Neural progenitor cell (in vitro differentiated cells): ENCODE results near the gene GAS6. TPM values are rescaled to one million over a fixed set of nuclear protein-coding genes. Genes with fewer than 3 reads are reported as not detected.

Experiments
- DNase-seq: peaks from one replicate; pipeline ENCODE4 v3.0.0-alpha.2; 2016; ENCODE audit warnings: low spot score
- H2AFZ ChIP-seq: fragments of 200-600 bp; sonication (generic); replicated peaks from 2 replicates; pipeline ENCODE4 v1.6.1; 2016; ENCODE audit warnings: antibody characterized with exemption
- H3F3A ChIP-seq: fragments of 200-600 bp; sonication (generic); 2 replicates; pipeline ENCODE4 v1.6.1; 2016; ENCODE audit warnings: antibody characterized with exemption, low read depth
- H3K27ac ChIP-seq: fragments of 200-600 bp; sonication (generic); 2 replicates; pipeline ENCODE4 v1.5.1; 2016; ENCODE audit warnings: mild to moderate bottlenecking
- H3K27me3 ChIP-seq: fragments of 200-600 bp; sonication (generic); 2 replicates; pipeline ENCODE4 v1.6.1; 2016; ENCODE audit warnings: mild to moderate bottlenecking, moderate library complexity
- H3K36me3 ChIP-seq: fragments of 200-600 bp; sonication (generic); 2 replicates; pipeline ENCODE4 v1.5.1; 2016
- H3K4me1 ChIP-seq: fragments of 200-600 bp; sonication (generic); 2 replicates; pipeline ENCODE4 v1.6.1; 2016; ENCODE audit warnings: mixed run types
- H3K4me2 ChIP-seq: fragments of 200-600 bp; sonication (generic); 2 replicates; pipeline ENCODE4 v1.6.1; 2016
- H3K4me3 ChIP-seq: fragments of 200-600 bp; sonication (generic); 2 replicates; pipeline ENCODE4 v1.5.1; 2016
- H3K79me2 ChIP-seq: fragments of 200-600 bp; sonication (generic); 2 replicates; pipeline ENCODE4 v1.6.1; 2016; ENCODE audit warnings: low read depth
- H3K9ac ChIP-seq: fragments of 200-600 bp; sonication (generic); 2 replicates; pipeline ENCODE4 v1.6.1; 2016
- H3K9me3 ChIP-seq: fragments of 200-600 bp; sonication (generic); 2 replicates; pipeline ENCODE4 v1.5.1; 2016; ENCODE audit warnings: low read depth
- H4K20me1 ChIP-seq: fragments of 200-600 bp; sonication (generic); 2 replicates; pipeline ENCODE4 v1.6.1; 2016; ENCODE audit warnings: low read depth
- H3K27ac Mint-ChIP-seq: 3 replicates; pipeline ENCODE4 v1.8.0; 2021; ENCODE audit warnings: mixed read lengths
- H3K27me3 Mint-ChIP-seq: 2 replicates; pipeline ENCODE4 v1.8.0; 2022; ENCODE audit warnings: low read depth, mild to moderate bottlenecking, inconsistent platforms, moderate library complexity, mixed read lengths; ENCODE audit not compliant: insufficient read depth
- H3K36me3 Mint-ChIP-seq: 3 replicates; pipeline ENCODE4 v1.8.0; 2021; ENCODE audit warnings: mixed read lengths
- H3K4me1 Mint-ChIP-seq: 3 replicates; pipeline ENCODE4 v1.8.0; 2021; ENCODE audit warnings: mixed read lengths
- H3K4me3 Mint-ChIP-seq: 3 replicates; pipeline ENCODE4 v1.8.0; 2021; ENCODE audit warnings: mild to moderate bottlenecking, moderate library complexity, mixed read lengths
- H3K9me3 Mint-ChIP-seq: 3 replicates; pipeline ENCODE4 v1.8.0; 2020; ENCODE audit warnings: mixed read lengths
- EZH2 ChIP-seq: fragments of 200-600 bp; sonication (generic); IDR thresholded peaks from 2 replicates; pipeline ENCODE4 v1.6.1; 2017; ENCODE audit warnings: antibody characterized with exemption, mild to moderate bottlenecking, moderate library complexity
- EZH2phosphoT487 ChIP-seq: fragments of 200-600 bp; sonication (generic); IDR thresholded peaks from 2 replicates; pipeline ENCODE4 v1.6.1; 2017; ENCODE audit warnings: antibody characterized with exemption
- total RNA-seq: library from RNA; depleted of rRNA; stranded (reverse); fragments of >200 nt; gene quantifications from 2 replicates; pipeline ENCODE4 v1.2.3, GENCODE V29; 2015; ENCODE audit warnings: low replicate concordance
- TF ChIP-seq, protein P1 (sequence below): fragments of 200-600 bp; sonication (generic); IDR thresholded peaks from 2 replicates; pipeline ENCODE4 v1.5.1; 2017; ENCODE audit warnings: antibody characterized with exemption, mild to moderate bottlenecking

Gene GAS6
- total RNA-seq, 1 donor from 2014 or later = 12.8 TPM

DNA sequence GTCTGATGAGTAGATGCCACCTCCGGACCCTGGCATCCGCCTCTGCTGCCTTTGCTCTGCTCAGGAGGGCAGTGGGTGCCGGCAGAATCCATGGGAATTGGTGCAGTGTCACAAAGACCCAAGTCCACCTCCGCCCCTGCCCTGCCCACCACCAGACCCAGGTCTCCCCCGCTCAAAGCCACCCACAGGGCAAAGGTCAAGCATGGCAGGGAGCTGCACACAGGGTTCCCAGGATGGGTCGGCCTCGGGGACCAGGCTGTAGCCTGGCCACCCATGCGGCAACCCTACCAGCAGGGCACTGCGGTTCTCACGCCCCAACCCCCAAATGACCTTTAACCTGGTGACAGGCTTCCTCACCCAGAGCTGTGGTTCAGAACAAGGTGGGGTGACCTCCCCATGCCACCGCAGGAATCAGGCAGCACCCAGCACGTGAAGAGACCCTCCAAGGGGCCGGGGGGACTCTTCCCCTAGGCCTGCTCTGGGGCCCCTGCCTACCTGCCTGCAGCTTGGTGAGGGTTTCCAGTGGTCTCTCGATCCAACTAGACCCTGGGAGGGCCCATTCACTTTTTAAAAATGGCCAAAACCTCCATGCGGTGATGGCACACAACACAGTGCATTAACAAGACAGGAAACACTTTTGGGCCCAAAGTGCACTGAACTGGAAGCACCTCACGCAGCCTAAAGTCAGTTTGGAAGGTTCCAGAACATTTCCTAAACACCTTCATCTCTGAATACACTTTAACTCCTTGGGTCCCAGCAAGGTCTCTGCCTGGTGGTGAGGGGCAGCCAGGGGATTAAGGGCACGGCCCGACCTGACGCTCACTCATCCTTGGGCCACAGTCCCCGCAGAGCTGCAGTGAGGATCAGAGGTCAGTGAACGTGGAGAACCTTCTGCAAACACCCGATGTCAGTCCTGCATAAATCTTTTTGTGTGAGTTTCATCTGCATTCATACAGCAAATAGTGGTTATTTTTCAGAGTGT lies 11.0 kb downstream of the GAS6 start:
- Mint-ChIP-seq H3K36me3 (peaks cover under 1% of the 10 kb centered on the region), H3K4me3 (no peak overlapping the region), H3K4me1 (peaks cover 36% of the 10 kb centered on the region), H3K9me3 (no peaks in the 10 kb centered on the region), H3K27ac (peak overlapping the region; percentile 32), H3K27me3 (peaks cover 6% of the 10 kb centered on the region)
- H2AFZ ChIP-seq = no peak overlapping the region
- H3K79me2 ChIP-seq = peaks cover 20% of the 10 kb centered on the region
- no peak overlapping the region for H3K4me3 ChIP-seq
- no peaks in the 10 kb centered on the region for H3K27me3 ChIP-seq
- no peaks in the 10 kb centered on the region for H3K36me3 ChIP-seq
- no peaks in the 10 kb centered on the region for H3K9me3 ChIP-seq
- H3K9ac ChIP-seq = no peak overlapping the region
- TF ChIP-seq EZH2phosphoT487 (no peak), EZH2 (no peak)
- TF ChIP-seq, protein P1, sequence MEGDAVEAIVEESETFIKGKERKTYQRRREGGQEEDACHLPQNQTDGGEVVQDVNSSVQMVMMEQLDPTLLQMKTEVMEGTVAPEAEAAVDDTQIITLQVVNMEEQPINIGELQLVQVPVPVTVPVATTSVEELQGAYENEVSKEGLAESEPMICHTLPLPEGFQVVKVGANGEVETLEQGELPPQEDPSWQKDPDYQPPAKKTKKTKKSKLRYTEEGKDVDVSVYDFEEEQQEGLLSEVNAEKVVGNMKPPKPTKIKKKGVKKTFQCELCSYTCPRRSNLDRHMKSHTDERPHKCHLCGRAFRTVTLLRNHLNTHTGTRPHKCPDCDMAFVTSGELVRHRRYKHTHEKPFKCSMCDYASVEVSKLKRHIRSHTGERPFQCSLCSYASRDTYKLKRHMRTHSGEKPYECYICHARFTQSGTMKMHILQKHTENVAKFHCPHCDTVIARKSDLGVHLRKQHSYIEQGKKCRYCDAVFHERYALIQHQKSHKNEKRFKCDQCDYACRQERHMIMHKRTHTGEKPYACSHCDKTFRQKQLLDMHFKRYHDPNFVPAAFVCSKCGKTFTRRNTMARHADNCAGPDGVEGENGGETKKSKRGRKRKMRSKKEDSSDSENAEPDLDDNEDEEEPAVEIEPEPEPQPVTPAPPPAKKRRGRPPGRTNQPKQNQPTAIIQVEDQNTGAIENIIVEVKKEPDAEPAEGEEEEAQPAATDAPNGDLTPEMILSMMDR = no peak
- DNase-seq = no peak
- H3K4me1 ChIP-seq = peaks cover 12% of the 10 kb centered on the region
- peaks cover 11% of the 10 kb centered on the region for H3F3A ChIP-seq
- no peak overlapping the region for H3K4me2 ChIP-seq
- H3K27ac ChIP-seq = no peak overlapping the region
- H4K20me1 ChIP-seq = peaks cover 10% of the 10 kb centered on the region

DNA sequence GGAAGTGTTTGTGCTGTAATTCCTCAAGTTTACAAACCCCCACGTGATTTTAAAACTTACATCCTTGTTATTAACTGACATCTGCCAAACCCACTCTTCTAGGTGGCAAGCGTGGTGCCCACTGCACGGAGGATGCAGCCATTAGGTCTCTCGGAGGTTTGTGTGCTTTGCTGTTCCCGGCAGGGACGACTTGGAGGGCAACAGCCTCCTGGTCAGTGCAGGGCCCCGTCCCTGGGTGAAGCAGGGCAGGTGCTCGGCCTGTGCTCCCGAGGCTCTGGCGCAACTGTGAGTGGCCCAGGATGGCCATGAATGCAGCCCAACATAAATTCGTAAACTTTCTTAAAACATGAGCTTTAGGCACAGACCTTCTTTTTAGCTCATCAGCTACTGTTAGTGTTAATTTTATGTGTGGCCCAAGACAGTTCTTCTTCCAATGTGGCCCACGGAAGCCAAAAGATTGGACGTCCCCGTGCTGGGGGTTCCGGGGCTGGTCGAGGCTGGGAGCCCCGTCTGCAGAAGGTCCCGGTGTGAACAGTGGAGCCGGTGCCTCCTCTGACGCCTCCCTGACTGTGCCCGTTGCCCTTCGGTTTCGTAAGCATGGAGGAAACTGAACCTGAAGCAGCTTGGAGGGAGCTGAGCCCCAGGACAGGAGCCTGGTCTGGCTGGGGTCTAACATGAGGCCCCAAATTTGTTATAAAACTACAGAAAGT lies 11.9 kb downstream of the GAS6 start:
- peaks cover 2% of the 10 kb centered on the region for H3K36me3 Mint-ChIP-seq

DNA sequence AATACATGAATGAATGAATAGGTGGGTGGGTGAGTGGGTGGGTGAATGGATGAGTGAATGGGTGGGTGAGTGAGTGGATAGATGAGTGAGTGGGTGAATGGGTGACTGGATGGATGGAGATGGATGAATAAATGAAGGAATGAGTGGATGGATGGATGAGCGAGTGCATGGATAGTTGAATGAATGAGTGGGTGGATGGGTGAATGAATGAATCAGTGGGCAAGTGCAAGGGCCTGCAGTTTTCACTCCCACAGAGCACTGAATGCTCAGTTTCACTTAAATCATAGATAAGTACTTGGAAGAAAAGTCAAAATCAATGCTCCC lies 12.4 kb downstream of the GAS6 start:
- H3K4me3 ChIP-seq = no peak overlapping the region
- no peaks in the 10 kb centered on the region for H3K36me3 ChIP-seq
- no peak overlapping the region for H3K27ac Mint-ChIP-seq
- no peaks in the 10 kb centered on the region for H3K4me1 ChIP-seq
- peaks cover 2% of the 10 kb centered on the region for H3K36me3 Mint-ChIP-seq
- no peaks in the 10 kb centered on the region for H3K9me3 ChIP-seq
- no peaks in the 10 kb centered on the region for H3F3A ChIP-seq
- peaks cover 7% of the 10 kb centered on the region for H3K27me3 Mint-ChIP-seq
- no peak overlapping the region for H3K27ac ChIP-seq
- no peak overlapping the region for H3K4me2 ChIP-seq
- H3K9me3 Mint-ChIP-seq = no peaks in the 10 kb centered on the region
- no peak overlapping the region for H2AFZ ChIP-seq
- H3K79me2 ChIP-seq = peaks cover 11% of the 10 kb centered on the region
- no peak for DNase-seq
- TF ChIP-seq EZH2 (no peak), EZH2phosphoT487 (no peak)
- TF ChIP-seq, protein P1 = no peak
- peaks cover 10% of the 10 kb centered on the region for H4K20me1 ChIP-seq
- no peaks in the 10 kb centered on the region for H3K27me3 ChIP-seq
- H3K4me3 Mint-ChIP-seq = no peak overlapping the region
- no peak overlapping the region for H3K9ac ChIP-seq
- H3K4me1 Mint-ChIP-seq = peaks cover 29% of the 10 kb centered on the region

More for the DNA sequence above, 11.9 kb downstream of the GAS6 start:
- Mint-ChIP-seq H3K4me3 (no peak overlapping the region), H3K27ac (no peak overlapping the region), H3K27me3 (peaks cover 7% of the 10 kb centered on the region), H3K4me1 (peaks cover 30% of the 10 kb centered on the region), H3K9me3 (no peaks in the 10 kb centered on the region)
- Histone ChIP-seq H2AFZ (no peak overlapping the region), H3K4me2 (no peak overlapping the region), H4K20me1 (peaks cover 10% of the 10 kb centered on the region), H3K9ac (no peak overlapping the region), H3K79me2 (peaks cover 16% of the 10 kb centered on the region), H3K4me3 (no peak overlapping the region), H3K9me3 (no peaks in the 10 kb centered on the region), H3K27me3 (no peaks in the 10 kb centered on the region), H3K27ac (no peak overlapping the region), H3K4me1 (peaks cover 4% of the 10 kb centered on the region), H3F3A (peaks cover 3% of the 10 kb centered on the region), H3K36me3 (no peaks in the 10 kb centered on the region)
- DNase-seq = no peak
- TF ChIP-seq EZH2 (no peak), EZH2phosphoT487 (no peak)
- TF ChIP-seq, protein P1 = no peak
